ENCODE data around the gene RAB31. TPM values are rescaled to one million over a fixed set of nuclear protein-coding genes. Genes with fewer than 3 reads are reported as not detected.

Gene RAB31
- total and polyA plus RNA-seq, 5 donors from 2014 or later = 0.78 to 5.8 (median 1.3) TPM

DNA sequence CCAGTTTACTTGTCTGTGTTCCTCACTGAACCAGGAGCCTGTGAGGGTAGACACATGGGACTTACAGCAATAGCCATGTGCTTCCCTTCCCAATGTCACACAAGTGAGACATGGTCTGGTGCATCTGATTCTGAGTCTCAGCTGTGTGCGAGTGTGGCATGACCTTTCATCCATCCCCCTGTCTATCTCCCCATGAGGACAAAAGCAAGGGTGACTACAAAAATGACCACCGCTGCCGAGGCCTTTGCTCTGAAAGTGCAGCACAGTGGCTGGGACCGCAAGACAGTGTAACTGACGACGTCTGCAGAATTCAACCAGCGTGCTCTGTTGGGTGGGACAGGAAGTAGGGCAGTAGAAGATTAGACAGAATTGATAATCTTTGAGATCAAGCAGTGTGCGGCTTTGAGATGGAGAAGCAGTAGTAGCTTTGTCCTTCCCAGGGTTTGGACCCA is 50.5 kb downstream of the RAB31 start:
- H3K36me3 ChIP-seq (ENCODE audit: control insufficient read depth, insufficient read depth, low read length) = no peaks in the 10 kb centered on the region
- no peak overlapping the region for H3K4me3 ChIP-seq (ENCODE audit: low read depth, low read length)
- no peaks in the 10 kb centered on the region for H3K36me3 Mint-ChIP-seq
- peaks cover 0 to 7% (median 3%) of the 10 kb centered on the region in 4 donors for H3K4me1 Mint-ChIP-seq
- peak in 1 of 3 donors; percentile 30 for DNase-seq
- H3K4me3 Mint-ChIP-seq = no peak overlapping the region
- ATAC-seq (ENCODE audit: low read depth in 2 of 2) = no peak
- H3K27me3 ChIP-seq (ENCODE audit: control insufficient read depth, insufficient read depth, low read length) = no peaks in the 10 kb centered on the region
- H3K9me3 ChIP-seq (ENCODE audit: control insufficient read depth in 2 of 2, low read length in 2 of 2) = no peaks in the 10 kb centered on the region
- H3K4me1 ChIP-seq (ENCODE audit: control insufficient read depth, insufficient read depth, low read length, poor library complexity, severe bottlenecking) = no peaks in the 10 kb centered on the region
- no peaks in the 10 kb centered on the region for H3K9me3 Mint-ChIP-seq
- no peak overlapping the region for H3K27ac ChIP-seq (ENCODE audit: insufficient read depth, low read length, poor library complexity, severe bottlenecking)
- peaks cover 6% of the 10 kb centered on the region for H3K27me3 Mint-ChIP-seq
- peak overlapping the region in 1 of 3 donors; percentile 74 for H3K27ac Mint-ChIP-seq

DNA sequence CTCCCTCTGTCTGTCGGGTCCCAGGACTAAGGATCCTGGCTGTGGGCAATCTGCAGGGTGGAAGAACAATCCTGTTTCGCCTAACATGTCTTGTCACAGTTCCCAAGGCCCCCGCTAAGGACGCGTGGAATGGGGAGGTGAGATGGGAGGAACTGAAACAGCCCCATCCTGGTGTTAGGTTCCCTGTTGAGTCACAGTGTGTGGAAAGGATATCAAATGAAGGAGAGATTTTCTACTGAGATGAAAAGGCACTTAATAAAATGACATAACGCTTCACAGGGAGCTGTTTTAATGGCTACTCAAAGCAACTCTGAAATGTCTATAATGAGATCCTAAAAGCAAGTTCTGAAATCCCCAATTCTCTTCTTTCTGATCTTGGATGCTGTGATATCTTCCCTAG is 52.5 kb downstream of the RAB31 start:
- Mint-ChIP-seq H3K4me3 (no peak overlapping the region), H3K36me3 (no peaks in the 10 kb centered on the region), H3K27me3 (peaks cover 6% of the 10 kb centered on the region), H3K4me1 (peaks cover 0 to 7% (median 3%) of the 10 kb centered on the region in 4 donors), H3K27ac (no peak overlapping the region), H3K9me3 (no peaks in the 10 kb centered on the region)
- H3K36me3 ChIP-seq (ENCODE audit: control insufficient read depth, insufficient read depth, low read length) = no peaks in the 10 kb centered on the region
- H3K27me3 ChIP-seq (ENCODE audit: control insufficient read depth, insufficient read depth, low read length) = no peaks in the 10 kb centered on the region
- no peak overlapping the region for H3K4me3 ChIP-seq (ENCODE audit: low read depth, low read length)
- no peak overlapping the region for H3K27ac ChIP-seq (ENCODE audit: insufficient read depth, low read length, poor library complexity, severe bottlenecking)
- no peaks in the 10 kb centered on the region for H3K4me1 ChIP-seq (ENCODE audit: control insufficient read depth, insufficient read depth, low read length, poor library complexity, severe bottlenecking)
- DNase-seq = no peak
- no peaks in the 10 kb centered on the region for H3K9me3 ChIP-seq (ENCODE audit: control insufficient read depth in 2 of 2, low read length in 2 of 2)
- no peak for ATAC-seq (ENCODE audit: low read depth in 2 of 2)

DNA sequence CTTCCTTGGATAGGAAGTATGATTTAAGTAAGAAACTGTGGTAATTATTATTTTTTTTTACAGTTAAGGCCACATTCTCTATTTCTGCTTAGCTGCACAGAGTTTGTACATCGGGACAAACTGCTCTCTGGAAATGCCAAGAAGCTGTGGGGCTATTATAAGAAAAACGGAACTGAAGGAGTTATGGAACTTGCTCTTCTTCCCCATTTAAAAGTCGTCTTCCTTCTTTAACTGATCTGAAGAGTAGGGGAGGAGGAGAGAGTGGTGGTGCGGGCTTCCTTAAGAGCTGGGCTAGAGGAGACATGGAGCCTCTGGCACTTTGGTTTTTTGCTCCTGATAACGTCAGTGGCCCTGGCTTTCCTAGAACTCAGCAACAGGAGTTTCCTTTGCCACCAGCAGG is 54.4 kb downstream of the RAB31 start:
- Histone ChIP-seq H3K27me3 (ENCODE audit: control insufficient read depth, insufficient read depth, low read length) (no peaks in the 10 kb centered on the region), H3K27ac (ENCODE audit: insufficient read depth, low read length, poor library complexity, severe bottlenecking) (no peak overlapping the region), H3K4me3 (ENCODE audit: low read depth, low read length) (no peak overlapping the region), H3K36me3 (ENCODE audit: control insufficient read depth, insufficient read depth, low read length) (no peaks in the 10 kb centered on the region), H3K9me3 (ENCODE audit: control insufficient read depth in 2 of 2, low read length in 2 of 2) (no peaks in the 10 kb centered on the region), H3K4me1 (ENCODE audit: control insufficient read depth, insufficient read depth, low read length, poor library complexity, severe bottlenecking) (no peaks in the 10 kb centered on the region)
- Mint-ChIP-seq H3K4me3 (no peak overlapping the region), H3K27me3 (peaks cover 6% of the 10 kb centered on the region), H3K27ac (no peak overlapping the region), H3K4me1 (peaks cover 0 to 7% (median 3%) of the 10 kb centered on the region in 4 donors), H3K36me3 (no peaks in the 10 kb centered on the region), H3K9me3 (no peaks in the 10 kb centered on the region)
- DNase-seq = no peak
- no peak for ATAC-seq (ENCODE audit: low read depth in 2 of 2)

DNA sequence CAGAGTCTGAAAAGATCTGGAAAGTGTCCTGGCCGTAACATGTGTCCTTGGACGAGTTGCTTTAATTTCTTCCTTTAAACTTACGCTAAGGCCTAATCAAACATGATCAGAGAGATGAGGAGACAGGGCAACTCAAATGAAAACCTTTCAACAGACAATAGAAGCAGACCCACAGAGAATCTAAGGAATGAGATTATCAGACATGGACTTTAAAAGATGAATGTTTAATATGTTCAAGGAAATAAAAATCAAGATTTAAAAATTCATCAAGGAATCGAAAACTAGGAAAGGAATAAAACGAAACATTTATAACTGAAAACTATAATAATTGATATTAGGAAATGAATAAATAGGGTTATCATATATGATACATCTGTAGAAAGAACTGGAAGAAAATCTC is 55.1 kb downstream of the RAB31 start:
- peaks cover 6% of the 10 kb centered on the region for H3K27me3 Mint-ChIP-seq
- H3K27ac ChIP-seq (ENCODE audit: insufficient read depth, low read length, poor library complexity, severe bottlenecking) = no peak overlapping the region
- no peak overlapping the region for H3K27ac Mint-ChIP-seq

DNA sequence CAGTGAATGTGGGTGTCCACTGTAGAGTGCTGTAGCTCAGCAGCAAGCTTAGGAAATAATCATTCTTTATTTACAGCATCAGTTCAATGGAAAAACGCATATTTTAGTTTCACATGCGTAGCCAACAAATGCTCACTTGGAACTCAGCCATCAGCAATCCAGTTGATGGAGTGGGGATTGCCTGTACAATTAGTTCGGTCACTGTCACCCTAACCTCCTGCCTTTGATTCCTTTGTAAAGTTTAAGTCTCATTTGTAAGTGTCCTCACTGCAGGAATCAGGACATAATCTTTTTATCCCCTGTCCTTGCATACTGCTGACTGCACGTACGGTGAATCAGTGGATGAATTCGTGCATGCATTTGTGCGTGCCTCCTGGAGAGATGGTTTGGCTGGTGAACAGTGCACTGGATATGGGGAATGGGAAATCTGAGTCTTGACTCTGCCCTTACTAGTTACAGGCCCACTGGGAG is 55.9 kb downstream of the RAB31 start:
- ATAC-seq (ENCODE audit: low read depth in 2 of 2) = no peak
- Histone ChIP-seq H3K4me3 (ENCODE audit: low read depth, low read length) (no peak overlapping the region), H3K27ac (ENCODE audit: insufficient read depth, low read length, poor library complexity, severe bottlenecking) (no peak overlapping the region), H3K27me3 (ENCODE audit: control insufficient read depth, insufficient read depth, low read length) (no peaks in the 10 kb centered on the region), H3K9me3 (ENCODE audit: control insufficient read depth in 2 of 2, low read length in 2 of 2) (no peaks in the 10 kb centered on the region), H3K36me3 (ENCODE audit: control insufficient read depth, insufficient read depth, low read length) (no peaks in the 10 kb centered on the region), H3K4me1 (ENCODE audit: control insufficient read depth, insufficient read depth, low read length, poor library complexity, severe bottlenecking) (no peaks in the 10 kb centered on the region)
- Mint-ChIP-seq H3K4me1 (no peaks in the 10 kb centered on the region), H3K4me3 (no peak overlapping the region), H3K27me3 (peaks cover 6% of the 10 kb centered on the region), H3K27ac (no peak overlapping the region), H3K36me3 (no peaks in the 10 kb centered on the region), H3K9me3 (no peaks in the 10 kb centered on the region)
- DNase-seq = no peak

More for the DNA sequence above, 55.1 kb downstream of the RAB31 start:
- Mint-ChIP-seq H3K4me1 (peaks cover 0 to 7% (median 3%) of the 10 kb centered on the region in 4 donors), H3K9me3 (no peaks in the 10 kb centered on the region), H3K4me3 (no peak overlapping the region), H3K36me3 (no peaks in the 10 kb centered on the region)
- DNase-seq = no peak
- Histone ChIP-seq H3K4me1 (ENCODE audit: control insufficient read depth, insufficient read depth, low read length, poor library complexity, severe bottlenecking) (no peaks in the 10 kb centered on the region), H3K36me3 (ENCODE audit: control insufficient read depth, insufficient read depth, low read length) (no peaks in the 10 kb centered on the region), H3K4me3 (ENCODE audit: low read depth, low read length) (no peak overlapping the region), H3K9me3 (ENCODE audit: control insufficient read depth in 2 of 2, low read length in 2 of 2) (no peaks in the 10 kb centered on the region), H3K27me3 (ENCODE audit: control insufficient read depth, insufficient read depth, low read length) (no peaks in the 10 kb centered on the region)
- ATAC-seq (ENCODE audit: low read depth in 2 of 2) = no peak

DNA sequence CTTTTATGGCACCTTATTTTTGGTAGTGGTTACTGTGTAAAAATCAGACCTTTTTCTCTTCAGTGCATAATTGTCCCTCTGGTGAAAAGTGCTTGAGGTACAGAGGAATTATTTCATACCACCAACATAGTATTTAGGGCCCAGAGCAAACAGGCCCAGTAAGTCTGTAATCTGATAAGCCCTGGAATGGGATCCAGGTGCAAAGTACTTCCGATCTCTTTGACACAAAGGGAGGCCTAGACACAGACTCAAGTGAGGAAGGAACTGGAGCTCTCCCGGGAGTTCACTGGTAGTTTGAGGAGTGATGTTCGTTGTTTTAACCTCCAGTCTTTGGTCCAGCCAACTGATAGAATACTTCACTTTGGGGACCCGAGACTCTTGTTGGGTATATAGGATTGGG is 57.4 kb downstream of the RAB31 start:
- Mint-ChIP-seq H3K27me3 (peaks cover 5% of the 10 kb centered on the region), H3K9me3 (no peaks in the 10 kb centered on the region), H3K36me3 (no peaks in the 10 kb centered on the region), H3K4me1 (no peaks in the 10 kb centered on the region), H3K27ac (no peak overlapping the region), H3K4me3 (no peak overlapping the region)
- no peak overlapping the region for H3K27ac ChIP-seq (ENCODE audit: insufficient read depth, low read length, poor library complexity, severe bottlenecking)
- H3K36me3 ChIP-seq (ENCODE audit: control insufficient read depth, insufficient read depth, low read length) = no peaks in the 10 kb centered on the region
- no peaks in the 10 kb centered on the region for H3K9me3 ChIP-seq (ENCODE audit: control insufficient read depth in 2 of 2, low read length in 2 of 2)
- no peaks in the 10 kb centered on the region for H3K4me1 ChIP-seq (ENCODE audit: control insufficient read depth, insufficient read depth, low read length, poor library complexity, severe bottlenecking)
- DNase-seq (no peak), ATAC-seq (ENCODE audit: low read depth in 2 of 2) (no peak)
- H3K27me3 ChIP-seq (ENCODE audit: control insufficient read depth, insufficient read depth, low read length) = no peaks in the 10 kb centered on the region
- no peak overlapping the region for H3K4me3 ChIP-seq (ENCODE audit: low read depth, low read length)

DNA sequence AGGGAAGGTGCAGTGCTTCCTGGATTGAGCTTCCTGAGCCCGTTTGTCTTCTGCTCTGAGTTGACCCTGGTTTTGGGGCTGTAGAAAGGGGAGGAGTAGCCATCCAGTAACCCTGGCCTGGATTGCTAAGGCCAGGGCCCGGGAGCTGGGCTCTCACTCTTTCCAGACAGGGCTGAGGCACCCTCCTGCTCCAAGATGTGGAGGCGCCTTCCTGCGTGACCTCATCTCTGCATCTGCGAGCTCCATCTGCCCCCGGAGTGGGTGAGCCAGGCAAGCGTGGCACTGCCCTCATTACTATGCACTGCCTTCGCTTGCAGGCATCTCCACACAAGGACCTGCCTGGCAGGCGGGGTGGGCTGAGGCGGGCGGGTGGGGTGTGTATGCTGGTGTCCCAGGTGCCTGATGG is 58.0 kb downstream of the RAB31 start:
- Mint-ChIP-seq H3K27ac (no peak overlapping the region), H3K36me3 (no peaks in the 10 kb centered on the region), H3K27me3 (no peaks in the 10 kb centered on the region), H3K9me3 (no peaks in the 10 kb centered on the region), H3K4me1 (no peaks in the 10 kb centered on the region), H3K4me3 (no peak overlapping the region)
- no peak overlapping the region for H3K4me3 ChIP-seq (ENCODE audit: low read depth, low read length)
- no peaks in the 10 kb centered on the region for H3K9me3 ChIP-seq (ENCODE audit: control insufficient read depth in 2 of 2, low read length in 2 of 2)
- ATAC-seq (ENCODE audit: low read depth in 2 of 2) (no peak), DNase-seq (no peak)
- no peaks in the 10 kb centered on the region for H3K4me1 ChIP-seq (ENCODE audit: control insufficient read depth, insufficient read depth, low read length, poor library complexity, severe bottlenecking)
- no peaks in the 10 kb centered on the region for H3K27me3 ChIP-seq (ENCODE audit: control insufficient read depth, insufficient read depth, low read length)
- no peak overlapping the region for H3K27ac ChIP-seq (ENCODE audit: insufficient read depth, low read length, poor library complexity, severe bottlenecking)
- H3K36me3 ChIP-seq (ENCODE audit: control insufficient read depth, insufficient read depth, low read length) = no peaks in the 10 kb centered on the region

DNA sequence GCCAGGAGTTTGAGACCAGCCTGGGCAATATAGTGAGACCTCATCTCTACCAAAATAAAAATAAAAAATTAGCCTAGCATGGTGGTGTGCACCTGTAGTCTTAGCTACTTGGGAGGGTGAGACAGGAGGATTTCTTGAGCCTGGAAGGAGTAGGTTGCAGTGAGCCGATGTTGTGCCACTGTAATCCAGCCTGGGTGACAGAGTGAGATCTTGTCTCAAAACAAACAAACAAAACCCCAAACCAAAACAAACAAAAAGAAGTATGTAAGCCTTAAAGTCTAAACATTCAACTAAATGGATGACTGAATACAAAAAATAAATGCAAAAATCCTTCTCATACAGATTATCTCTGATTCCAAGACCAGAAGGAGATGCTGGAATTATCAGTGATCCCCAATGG is 58.6 kb downstream of the RAB31 start:
- Histone ChIP-seq H3K9me3 (ENCODE audit: control insufficient read depth in 2 of 2, low read length in 2 of 2) (no peaks in the 10 kb centered on the region), H3K4me3 (ENCODE audit: low read depth, low read length) (no peak overlapping the region), H3K36me3 (ENCODE audit: control insufficient read depth, insufficient read depth, low read length) (no peaks in the 10 kb centered on the region), H3K27me3 (ENCODE audit: control insufficient read depth, insufficient read depth, low read length) (no peaks in the 10 kb centered on the region), H3K27ac (ENCODE audit: insufficient read depth, low read length, poor library complexity, severe bottlenecking) (no peak overlapping the region), H3K4me1 (ENCODE audit: control insufficient read depth, insufficient read depth, low read length, poor library complexity, severe bottlenecking) (no peaks in the 10 kb centered on the region)
- DNase-seq (no peak), ATAC-seq (ENCODE audit: low read depth in 2 of 2) (no peak)
- no peaks in the 10 kb centered on the region for H3K36me3 Mint-ChIP-seq
- no peak overlapping the region for H3K27ac Mint-ChIP-seq
- no peaks in the 10 kb centered on the region for H3K9me3 Mint-ChIP-seq
- H3K27me3 Mint-ChIP-seq = no peaks in the 10 kb centered on the region
- peaks cover 0 to 4% (median 0%) of the 10 kb centered on the region in 4 donors for H3K4me1 Mint-ChIP-seq
- H3K4me3 Mint-ChIP-seq = no peak overlapping the region
